Epithelial cell of proximal tubule (primary cell): ENCODE data around the gene FZD4. TPM values are rescaled to one million over a fixed set of nuclear protein-coding genes. Genes with fewer than 3 reads are reported as not detected.
"Not testable (repeated sequence)": the region's sequence is repeated elsewhere in the genome, so short reads cannot be mapped to it uniquely, and the experiment has no call there.

Experiments
- DNase-seq: peaks from one replicate; pipeline ENCODE4 v3.0.0-alpha.2; 2011; ENCODE audit warnings: low read depth
- H3K4me3 ChIP-seq: 2 replicates; pipeline ENCODE4 v1.5.1; 2011; ENCODE audit warnings: low read depth, mild to moderate bottlenecking, low read length
- CTCF ChIP-seq: conservative IDR thresholded peaks from 2 replicates; pipeline ENCODE4 v1.5.1; 2012; ENCODE audit warnings: low read depth, mild to moderate bottlenecking, low read length
- total RNA-seq: library from RNA; depleted of rRNA; stranded (reverse); fragments of >200 nt; gene quantifications from 2 replicates; pipeline ENCODE4 v1.2.3, GENCODE V29; 2015

Gene FZD4
- total RNA-seq, 1 donor from 2014 or later, result 4.7 TPM

- no peak overlapping the region for H3K4me3 ChIP-seq
- no peak for DNase-seq
- no peak for TF ChIP-seq CTCF
These were observed 13.9 kb downstream of the FZD4 start for GRCh38 chr11:86941077-86941870.

DNA sequence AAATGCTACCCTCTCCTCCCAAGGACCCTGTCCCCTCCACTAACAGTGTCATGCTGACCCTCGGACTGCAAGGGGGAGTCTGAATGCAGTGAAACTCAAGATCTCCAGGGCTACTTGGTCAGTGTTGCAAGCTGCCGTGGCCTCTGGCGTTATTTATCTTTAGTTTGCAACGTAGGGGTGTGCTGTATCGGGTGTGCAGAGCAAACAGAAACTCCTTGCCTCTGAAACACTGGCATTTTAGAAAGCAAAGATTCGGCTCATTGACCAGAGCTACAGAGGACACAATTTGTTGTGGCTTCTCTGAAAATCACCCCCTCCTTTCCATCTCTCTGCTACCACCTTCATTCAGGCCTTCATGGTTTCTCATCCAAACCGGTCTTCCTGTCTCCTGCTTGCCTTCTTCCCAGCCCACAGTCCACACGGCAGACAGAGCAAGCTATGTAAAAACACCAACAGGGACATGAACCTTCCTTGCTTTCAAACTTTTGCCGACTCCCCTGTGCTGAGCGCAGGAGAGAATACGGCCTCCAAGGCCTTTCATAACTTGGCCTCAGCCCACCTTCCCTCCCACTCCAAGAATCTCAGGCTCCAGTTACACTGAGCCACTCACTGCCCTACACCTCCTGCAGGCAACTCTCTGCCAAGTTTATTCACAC is 14.9 kb downstream of the FZD4 start:
- TF ChIP-seq CTCF, result peak; percentile 17
- no peak for DNase-seq
- peak overlapping the region; percentile 29 for H3K4me3 ChIP-seq

DNA sequence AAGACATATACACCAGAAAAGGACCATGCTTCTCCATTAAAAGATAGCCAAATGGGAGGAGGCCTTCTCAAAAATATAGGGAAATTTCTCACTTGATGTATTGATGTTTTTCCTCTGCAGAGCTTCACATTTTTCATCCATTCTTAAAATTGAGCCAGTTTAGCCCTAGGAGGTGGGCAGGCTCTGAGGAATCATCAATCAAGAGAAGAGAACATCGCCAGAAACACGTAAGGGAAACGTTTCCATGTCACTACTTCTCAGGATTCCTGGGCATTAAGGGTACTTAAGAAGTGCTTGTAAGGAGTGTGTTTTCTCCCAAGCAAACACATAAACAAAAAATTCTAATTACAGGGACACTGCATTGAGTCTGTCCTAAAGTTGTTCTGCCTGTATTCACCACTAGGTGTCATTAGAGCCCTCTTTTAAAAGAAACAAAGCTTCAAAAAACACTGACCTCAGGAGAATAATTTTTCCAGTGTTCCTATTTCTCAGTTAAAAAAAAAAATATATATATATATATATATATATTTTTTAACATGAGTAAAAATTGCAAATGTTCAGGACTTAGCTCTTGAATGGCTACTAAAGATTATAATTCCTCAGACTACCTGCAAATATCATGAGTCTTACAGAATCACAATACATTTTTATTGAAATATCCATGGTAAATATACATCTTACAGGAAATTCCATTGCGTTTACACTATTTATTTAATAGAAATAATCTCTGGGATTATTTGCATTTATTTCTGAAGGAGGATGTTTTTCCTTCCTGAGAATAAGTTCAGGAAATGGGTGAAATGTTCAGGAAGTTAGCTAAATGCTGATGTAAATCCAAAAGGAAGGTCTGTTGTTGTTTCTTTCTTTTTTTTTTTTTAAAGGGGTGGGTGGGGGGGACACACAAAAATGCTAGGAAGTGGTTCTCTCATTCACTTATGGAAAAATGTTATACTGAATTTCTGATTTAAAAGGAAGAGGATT is 16.0 kb downstream of the FZD4 start:
- DNase-seq, result no peak
- TF ChIP-seq CTCF, result peak; percentile 70
- H3K4me3 ChIP-seq, result no peak overlapping the region

- no peak overlapping the region for H3K4me3 ChIP-seq
- TF ChIP-seq CTCF, result no peak
- DNase-seq, result no peak
These were observed 16.8 kb downstream of the FZD4 start for GRCh38 chr11:86938203-86938899.

- DNase-seq, H3K4me3 ChIP-seq: not testable (repeated sequence)
These were observed 17.9 kb downstream of the FZD4 start for GRCh38 chr11:86937193-86937806.

GRCh38 chr11:86934926-86935579 is 20.1 kb downstream of the FZD4 start:
- DNase-seq, result no peak
- no peak for TF ChIP-seq CTCF

More at GRCh38 chr11:86934926-86935579, 20.1 kb downstream of the FZD4 start:
- no peak overlapping the region for H3K4me3 ChIP-seq
